Measurements from ENCODE around the gene TOMM34. TPM values are rescaled to one million over a fixed set of nuclear protein-coding genes. Genes with fewer than 3 reads are reported as not detected.

TOMM34 gene
- total RNA-seq, 1 donor = 16.3 TPM

GRCh38 chr20:44942264-44942973, 17.8 kb downstream of the TOMM34 start:
- Histone ChIP-seq H3K36me3 (ENCODE audit: insufficient read depth, low read length) (peaks cover 78% of the 10 kb centered on the region), H3K79me2 (ENCODE audit: insufficient read depth, low read length) (peaks cover 5% of the 10 kb centered on the region)
- no peak for TF ChIP-seq CTCF (IDR thresholded peaks at IDR 0.05; ENCODE audit: extremely low read depth, low read depth, low read length)

GRCh38 chr20:44941120-44941691, 19.0 kb downstream of the TOMM34 start:
- Histone ChIP-seq H3K4me3 (ENCODE audit: insufficient read depth, low read length) (no peak overlapping the region), H4K20me1 (ENCODE audit: insufficient read depth, low read length) (no peaks in the 10 kb centered on the region), H3K4me2 (ENCODE audit: insufficient read depth, low read length) (no peak overlapping the region), H3K36me3 (ENCODE audit: insufficient read depth, low read length) (peaks cover 66% of the 10 kb centered on the region), H3K27me3 (ENCODE audit: insufficient read depth, low read length) (no peaks in the 10 kb centered on the region), H3K79me2 (ENCODE audit: insufficient read depth, low read length) (no peaks in the 10 kb centered on the region), H3K4me1 (ENCODE audit: insufficient read depth, low read length) (peaks cover 8% of the 10 kb centered on the region), H2AFZ (ENCODE audit: low read length) (no peak overlapping the region), H3K9me3 (ENCODE audit: low read depth, low read length) (no peaks in the 10 kb centered on the region), H3K27ac (ENCODE audit: low read depth, low read length) (no peak overlapping the region)
- no peak for DNase-seq (ENCODE audit: insufficient read length, low spot score, missing footprints)
- no peak for TF ChIP-seq CTCF (IDR thresholded peaks at IDR 0.05; ENCODE audit: extremely low read depth, low read depth, low read length)

More at GRCh38 chr20:44942264-44942973, 17.8 kb downstream of the TOMM34 start:
- Histone ChIP-seq H2AFZ (ENCODE audit: low read length) (no peak overlapping the region), H3K27me3 (ENCODE audit: insufficient read depth, low read length) (no peaks in the 10 kb centered on the region), H3K4me1 (ENCODE audit: insufficient read depth, low read length) (peaks cover 8% of the 10 kb centered on the region), H3K4me2 (ENCODE audit: insufficient read depth, low read length) (no peak overlapping the region), H3K4me3 (ENCODE audit: insufficient read depth, low read length) (no peak overlapping the region), H3K9me3 (ENCODE audit: low read depth, low read length) (no peaks in the 10 kb centered on the region), H4K20me1 (ENCODE audit: insufficient read depth, low read length) (no peaks in the 10 kb centered on the region), H3K27ac (ENCODE audit: low read depth, low read length) (no peak overlapping the region)
- no peak for DNase-seq (ENCODE audit: insufficient read length, low spot score, missing footprints)

- Histone ChIP-seq H4K20me1 (ENCODE audit: insufficient read depth, low read length) (no peaks in the 10 kb centered on the region), H3K79me2 (ENCODE audit: insufficient read depth, low read length) (no peaks in the 10 kb centered on the region), H3K4me3 (ENCODE audit: insufficient read depth, low read length) (no peak overlapping the region), H2AFZ (ENCODE audit: low read length) (no peak overlapping the region), H3K9me3 (ENCODE audit: low read depth, low read length) (no peaks in the 10 kb centered on the region), H3K36me3 (ENCODE audit: insufficient read depth, low read length) (peaks cover 42% of the 10 kb centered on the region), H3K4me2 (ENCODE audit: insufficient read depth, low read length) (no peak overlapping the region), H3K27ac (ENCODE audit: low read depth, low read length) (no peak overlapping the region), H3K27me3 (ENCODE audit: insufficient read depth, low read length) (no peaks in the 10 kb centered on the region), H3K4me1 (ENCODE audit: insufficient read depth, low read length) (peaks cover 8% of the 10 kb centered on the region)
- no peak for DNase-seq (ENCODE audit: insufficient read length, low spot score, missing footprints)
- TF ChIP-seq CTCF (IDR thresholded peaks at IDR 0.05; ENCODE audit: extremely low read depth, low read depth, low read length) = no peak
Observed at GRCh38 chr20:44938637-44939036, 21.6 kb downstream of the TOMM34 start.

GRCh38 chr20:44936510-44936909, 23.7 kb downstream of the TOMM34 start:
- H3K27ac ChIP-seq (ENCODE audit: low read depth, low read length) = no peak overlapping the region
- H3K79me2 ChIP-seq (ENCODE audit: insufficient read depth, low read length) = no peaks in the 10 kb centered on the region
- H3K4me1 ChIP-seq (ENCODE audit: insufficient read depth, low read length) = peaks cover 8% of the 10 kb centered on the region
- H3K27me3 ChIP-seq (ENCODE audit: insufficient read depth, low read length) = no peaks in the 10 kb centered on the region
- H3K9me3 ChIP-seq (ENCODE audit: low read depth, low read length) = no peaks in the 10 kb centered on the region
- no peak for TF ChIP-seq CTCF (IDR thresholded peaks at IDR 0.05; ENCODE audit: extremely low read depth, low read depth, low read length)
- no peak overlapping the region for H2AFZ ChIP-seq (ENCODE audit: low read length)
- no peaks in the 10 kb centered on the region for H4K20me1 ChIP-seq (ENCODE audit: insufficient read depth, low read length)
- H3K36me3 ChIP-seq (ENCODE audit: insufficient read depth, low read length) = peaks cover 32% of the 10 kb centered on the region
- no peak for DNase-seq (ENCODE audit: insufficient read length, low spot score, missing footprints)
- H3K4me2 ChIP-seq (ENCODE audit: insufficient read depth, low read length) = no peak overlapping the region
- no peak overlapping the region for H3K4me3 ChIP-seq (ENCODE audit: insufficient read depth, low read length)
